AG08395 (cell line): ENCODE data around the gene PSTPIP1.

Experiments used
- DNase-seq: peaks from one replicate; pipeline ENCODE4 v3.0.0; 2012; ENCODE audit warnings: mixed read lengths, low spot score

Gene PSTPIP1

GRCh38 chr15:77070180-77070494, 75.2 kb downstream of the PSTPIP1 start:
- no peak for DNase-seq

- DNase-seq = peak; percentile 95
These were observed 75.8 kb downstream of the PSTPIP1 start, which contains the start of gene TSPAN3 for GRCh38 chr15:77070495-77071304. Gene TSPAN3 (minus strand): TSS chr15:77071109. CDS start chr15:77070954, 155 bp downstream.

GRCh38 chr15:77071305-77072223, 76.6 kb downstream of the PSTPIP1 start:
- no peak for DNase-seq

DNA sequence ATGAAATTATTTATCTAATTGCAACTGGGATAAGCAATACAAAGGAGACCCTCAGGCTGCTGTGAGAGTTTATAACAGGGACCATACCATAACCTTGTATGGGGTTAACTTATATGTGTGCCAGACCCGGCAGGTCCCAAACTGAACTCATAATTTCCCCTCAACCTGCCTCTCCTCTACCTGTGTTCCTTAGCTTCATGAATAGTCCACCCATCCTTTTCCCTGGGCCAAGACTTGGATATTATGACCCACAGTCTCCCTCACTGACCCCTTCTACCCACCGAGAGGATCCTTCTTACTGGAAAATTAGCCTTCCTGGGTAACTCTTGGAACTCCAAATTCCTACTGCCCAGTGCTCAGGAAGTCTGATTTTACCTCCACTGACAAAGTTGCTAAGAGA, 79.4 kb downstream of the PSTPIP1 start:
- no peak for DNase-seq

DNA sequence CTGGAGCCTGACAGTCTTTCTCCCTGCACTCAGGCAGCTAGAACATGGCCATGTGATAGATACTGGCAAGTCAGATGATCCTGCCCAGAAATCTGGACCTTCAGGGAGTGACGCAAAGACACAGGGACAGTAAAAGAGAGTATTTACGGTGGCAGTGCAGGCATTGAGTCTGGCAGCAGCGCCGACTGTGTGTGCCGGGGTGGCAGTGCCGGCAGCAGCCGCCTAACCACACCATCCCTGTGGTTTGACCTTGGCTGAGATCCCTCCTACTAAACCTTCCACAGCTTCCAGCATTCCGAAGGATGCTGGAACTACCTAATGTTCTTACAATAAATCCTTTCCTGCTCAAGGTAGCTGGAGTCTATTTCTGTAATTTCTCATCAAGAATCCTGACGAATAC, 80.6 kb downstream of the PSTPIP1 start:
- no peak for DNase-seq

GRCh38 chr15:77076323-77076915, 81.5 kb downstream of the PSTPIP1 start:
- DNase-seq = no peak

DNA sequence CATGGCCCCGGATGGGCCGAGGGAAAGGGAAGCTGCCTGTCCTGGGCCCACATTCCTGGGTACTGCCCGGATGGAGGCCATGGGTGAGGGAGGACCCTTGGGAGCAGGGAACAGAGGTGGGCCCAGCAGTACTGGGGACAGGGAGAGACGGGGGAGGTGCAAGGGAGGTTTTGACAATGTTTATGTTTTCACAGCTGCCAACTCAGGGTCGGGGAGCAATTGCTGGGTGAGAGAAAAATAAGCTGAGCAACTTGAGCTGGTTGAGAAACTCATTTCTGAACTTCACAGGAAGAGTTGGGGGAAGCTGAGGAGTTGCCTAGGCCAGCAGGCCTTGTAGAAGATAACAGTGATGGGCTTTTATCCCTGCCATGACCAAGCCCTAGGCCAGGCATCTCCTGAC, 87.0 kb downstream of the PSTPIP1 start:
- no peak for DNase-seq

GRCh38 chr15:77083381-77084160, 88.6 kb downstream of the PSTPIP1 start:
- DNase-seq = peak; percentile 69

- no peak for DNase-seq
These were observed 89.5 kb downstream of the PSTPIP1 start for GRCh38 chr15:77084436-77084835.

- peak; percentile 71 for DNase-seq
These were observed 90.4 kb downstream of the PSTPIP1 start for GRCh38 chr15:77085297-77085696.
